AG04449 (cell line): Measurements from ENCODE around the gene TMEM43.

Experiments used
- CTCF ChIA-PET: fragments of 350-600 bp; formaldehyde crosslinking; extraction: SDS; loops from one replicate; lab custom pipeline; 2021; ENCODE audit warnings: antibody characterized with exemption; lab: Yijun Ruan, JAX
- POLR2A ChIA-PET: fragments of 400-600, 350-600 bp; formaldehyde crosslinking; extraction: SDS; loops from one replicate; lab custom pipeline; 2020; ENCODE audit warnings: antibody characterized with exemption, inconsistent platforms; lab: Yijun Ruan, JAX
- DNase-seq: peaks from one replicate; pipeline ENCODE4 v3.0.0-alpha.2; 2010; ENCODE audit warnings: low read depth, low spot score
- H3K4me3 ChIP-seq: 2 replicates; pipeline ENCODE4 v1.5.1; 2011; ENCODE audit warnings: low read depth, mild to moderate bottlenecking, control low read depth, low read length
- TF ChIP-seq, protein P1 (sequence below): IDR thresholded peaks from one replicate; pipeline ENCODE4 v1.5.1; 2011; ENCODE audit warnings: mild to moderate bottlenecking, moderate library complexity, low read length, control low read depth, inconsistent platforms; ENCODE audit not compliant: insufficient read depth; ENCODE audit errors: missing control alignments

TMEM43 gene

DNA sequence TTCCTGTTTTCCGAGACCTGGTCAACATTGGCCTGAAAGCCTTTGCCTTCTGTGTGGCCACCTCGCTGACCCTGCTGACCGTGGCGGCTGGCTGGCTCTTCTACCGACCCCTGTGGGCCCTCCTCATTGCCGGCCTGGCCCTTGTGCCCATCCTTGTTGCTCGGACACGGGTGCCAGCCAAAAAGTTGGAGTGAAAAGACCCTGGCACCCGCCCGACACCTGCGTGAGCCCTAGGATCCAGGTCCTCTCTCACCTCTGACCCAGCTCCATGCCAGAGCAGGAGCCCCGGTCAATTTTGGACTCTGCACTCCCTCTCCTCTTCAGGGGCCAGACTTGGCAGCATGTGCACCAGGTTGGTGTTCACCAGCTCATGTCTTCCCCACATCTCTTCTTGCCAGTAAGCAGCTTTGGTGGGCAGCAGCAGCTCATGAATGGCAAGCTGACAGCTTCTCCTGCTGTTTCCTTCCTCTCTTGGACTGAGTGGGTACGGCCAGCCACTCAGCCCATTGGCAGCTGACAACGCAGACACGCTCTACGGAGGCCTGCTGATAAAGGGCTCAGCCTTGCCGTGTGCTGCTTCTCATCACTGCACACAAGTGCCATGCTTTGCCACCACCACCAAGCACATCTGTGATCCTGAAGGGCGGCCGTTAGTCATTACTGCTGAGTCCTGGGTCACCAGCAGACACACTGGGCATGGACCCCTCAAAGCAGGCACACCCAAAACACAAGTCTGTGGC, 16.9 kb downstream of the TMEM43 start:
- DNase-seq, result no peak
- TF ChIP-seq, protein P1, sequence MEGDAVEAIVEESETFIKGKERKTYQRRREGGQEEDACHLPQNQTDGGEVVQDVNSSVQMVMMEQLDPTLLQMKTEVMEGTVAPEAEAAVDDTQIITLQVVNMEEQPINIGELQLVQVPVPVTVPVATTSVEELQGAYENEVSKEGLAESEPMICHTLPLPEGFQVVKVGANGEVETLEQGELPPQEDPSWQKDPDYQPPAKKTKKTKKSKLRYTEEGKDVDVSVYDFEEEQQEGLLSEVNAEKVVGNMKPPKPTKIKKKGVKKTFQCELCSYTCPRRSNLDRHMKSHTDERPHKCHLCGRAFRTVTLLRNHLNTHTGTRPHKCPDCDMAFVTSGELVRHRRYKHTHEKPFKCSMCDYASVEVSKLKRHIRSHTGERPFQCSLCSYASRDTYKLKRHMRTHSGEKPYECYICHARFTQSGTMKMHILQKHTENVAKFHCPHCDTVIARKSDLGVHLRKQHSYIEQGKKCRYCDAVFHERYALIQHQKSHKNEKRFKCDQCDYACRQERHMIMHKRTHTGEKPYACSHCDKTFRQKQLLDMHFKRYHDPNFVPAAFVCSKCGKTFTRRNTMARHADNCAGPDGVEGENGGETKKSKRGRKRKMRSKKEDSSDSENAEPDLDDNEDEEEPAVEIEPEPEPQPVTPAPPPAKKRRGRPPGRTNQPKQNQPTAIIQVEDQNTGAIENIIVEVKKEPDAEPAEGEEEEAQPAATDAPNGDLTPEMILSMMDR, result no peak
- CTCF ChIA-PET, result interaction anchor here (0.7 to 1.8 kb wide), 4 partner anchors 16 to 485 kb away, joined by 3 to 11 read pairs (median 4); partner anchors contain the start of genes CHCHD4 and TMEM43
- no peak overlapping the region for H3K4me3 ChIP-seq
- POLR2A ChIA-PET, result interaction anchor here (1.0 to 1.2 kb wide), 2 partner anchors 16 to 37 kb away, joined by 3 to 11 read pairs; partner anchors contain the start of genes CHCHD4, LSM3, TMEM43 and XPC

DNA sequence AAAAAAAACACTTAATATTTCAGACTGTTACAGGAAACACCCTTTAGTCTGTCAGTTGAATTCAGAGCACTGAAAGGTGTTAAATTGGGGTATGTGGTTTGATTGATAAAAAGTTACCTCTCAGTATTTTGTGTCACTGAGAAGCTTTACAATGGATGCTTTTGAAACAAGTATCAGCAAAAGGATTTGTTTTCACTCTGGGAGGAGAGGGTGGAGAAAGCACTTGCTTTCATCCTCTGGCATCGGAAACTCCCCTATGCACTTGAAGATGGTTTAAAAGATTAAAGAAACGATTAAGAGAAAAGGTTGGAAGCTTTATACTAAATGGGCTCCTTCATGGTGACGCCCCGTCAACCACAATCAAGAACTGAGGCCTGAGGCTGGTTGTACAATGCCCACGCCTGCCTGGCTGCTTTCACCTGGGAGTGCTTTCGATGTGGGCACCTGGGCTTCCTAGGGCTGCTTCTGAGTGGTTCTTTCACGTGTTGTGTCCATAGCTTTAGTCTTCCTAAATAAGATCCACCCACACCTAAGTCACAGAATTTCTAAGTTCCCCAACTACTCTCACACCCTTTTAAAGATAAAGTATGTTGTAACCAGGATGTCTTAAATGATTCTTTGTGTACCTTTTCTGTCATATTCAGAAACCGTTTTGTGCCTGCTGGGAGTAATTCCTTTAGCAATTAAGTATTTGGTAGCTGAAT, 17.9 kb downstream of the TMEM43 start:
- TF ChIP-seq, protein P1, result no peak
- no peak for DNase-seq
- ChIA-PET CTCF (interaction anchor here (1.2 to 1.8 kb wide), 5 partner anchors 9 to 486 kb away, joined by 3 to 11 read pairs (median 3); partner anchors contain the start of genes CHCHD4 and TMEM43), POLR2A (interaction anchor here (3.4 kb wide), 1 partner anchor 18 kb away, joined by 33 read pairs; the partner anchor contains the start of genes CHCHD4 and TMEM43)
- no peak overlapping the region for H3K4me3 ChIP-seq

DNA sequence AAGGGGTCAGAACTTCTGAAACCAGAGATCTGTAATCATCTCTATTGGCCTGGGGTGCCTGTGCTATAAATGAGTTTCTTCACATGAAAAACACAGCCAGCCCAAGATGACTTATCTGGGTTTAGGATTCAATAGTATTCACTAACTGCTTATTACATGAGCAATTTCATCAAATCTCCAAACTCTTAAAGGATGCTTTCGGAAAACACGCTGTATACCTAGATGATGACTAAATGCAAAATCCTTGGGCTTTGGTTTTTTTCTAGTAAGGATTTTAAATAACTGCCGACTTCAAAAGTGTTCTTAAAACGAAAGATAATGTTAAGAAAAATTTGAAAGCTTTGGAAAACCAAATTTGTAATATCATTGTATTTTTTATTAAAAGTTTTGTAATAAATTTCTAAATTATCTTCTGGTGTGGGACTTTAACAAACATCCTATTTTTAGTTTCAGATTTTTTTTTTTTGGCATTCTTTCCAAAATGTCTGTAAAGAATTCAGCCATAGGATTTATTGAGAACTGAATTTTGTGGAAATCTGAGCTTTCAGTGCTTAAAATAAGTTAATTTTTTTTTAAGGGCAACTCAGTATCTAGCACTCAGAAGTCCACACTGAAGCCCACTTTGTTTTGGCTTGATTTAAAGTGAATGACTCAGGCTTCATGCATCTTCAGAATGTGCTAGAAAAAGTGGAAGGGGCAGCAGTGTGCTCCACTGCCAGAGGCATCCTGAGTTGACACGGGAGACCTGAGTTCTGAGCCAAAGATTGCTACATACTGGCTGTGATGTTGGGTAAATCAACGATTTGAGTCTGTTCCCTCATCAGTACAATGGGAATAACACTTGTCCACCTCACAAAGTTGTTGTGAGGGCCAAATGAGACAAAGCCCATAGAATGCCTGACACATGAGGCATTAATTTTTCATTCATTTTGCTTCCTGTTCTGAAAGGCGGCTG, 18.7 kb downstream of the TMEM43 start:
- TF ChIP-seq, protein P1, result no peak
- CTCF ChIA-PET, result interaction anchor here (1.2 to 2.2 kb wide), 4 partner anchors 10 to 247 kb away, joined by 3 to 11 read pairs (median 5); partner anchors contain the start of genes CHCHD4 and TMEM43
- peak; percentile 86 for DNase-seq
- H3K4me3 ChIP-seq, result 0 out of 2 replicates have a peak overlapping the region, but pooled peaks have one; percentile 0
- POLR2A ChIA-PET, result interaction anchor here (1.0 to 3.4 kb wide), 4 partner anchors 9 to 35 kb away, joined by 3 to 33 read pairs (median 10); partner anchors contain the start of genes CHCHD4, LSM3, TMEM43 and XPC

DNA sequence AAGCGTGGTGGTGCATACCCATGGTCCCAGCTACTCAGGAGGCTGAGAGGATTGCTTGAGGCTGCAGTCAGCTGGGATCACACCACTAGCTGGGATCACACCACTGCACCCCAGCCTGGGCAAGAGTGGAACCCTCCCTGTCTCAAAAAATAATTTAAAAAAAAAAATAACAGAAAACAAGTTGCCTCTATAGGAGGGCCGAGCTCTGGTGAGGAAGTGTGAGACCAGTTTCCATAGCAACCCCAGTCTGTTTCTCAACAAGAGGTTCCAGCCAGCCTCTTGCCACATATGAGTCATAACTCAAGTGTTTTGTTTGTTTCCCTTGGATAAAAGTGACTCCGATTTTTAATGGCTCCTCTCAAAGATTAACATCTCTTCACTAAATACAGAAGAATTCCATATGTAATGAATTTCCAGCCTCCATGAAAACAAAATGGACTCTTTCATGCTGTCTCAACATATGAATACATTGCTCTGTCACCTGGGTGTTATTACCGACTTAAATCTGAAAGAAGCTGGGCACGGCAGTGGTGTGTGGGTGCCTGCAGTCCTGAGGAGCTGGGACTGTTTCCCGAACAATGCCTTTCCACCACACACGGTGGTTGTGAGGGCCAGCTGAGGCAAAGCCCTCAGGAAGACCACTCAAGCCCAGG, 19.7 kb downstream of the TMEM43 start:
- CTCF ChIA-PET, result interaction anchor here (0.9 to 2.2 kb wide), 6 partner anchors 13 to 405 kb away, joined by 3 to 8 read pairs (median 4); no protein-coding TSS in a partner anchor
- peak overlapping the region; percentile 0; the same call in 1 of the 2 replicates for H3K4me3 ChIP-seq
- POLR2A ChIA-PET, result interaction anchor here (0.7 to 3.4 kb wide), 4 partner anchors 19 to 56 kb away, joined by 3 to 33 read pairs (median 10); partner anchors contain the start of genes CHCHD4, LSM3, TMEM43 and XPC
- TF ChIP-seq, protein P1, result no peak
- DNase-seq, result peak; percentile 98

DNA sequence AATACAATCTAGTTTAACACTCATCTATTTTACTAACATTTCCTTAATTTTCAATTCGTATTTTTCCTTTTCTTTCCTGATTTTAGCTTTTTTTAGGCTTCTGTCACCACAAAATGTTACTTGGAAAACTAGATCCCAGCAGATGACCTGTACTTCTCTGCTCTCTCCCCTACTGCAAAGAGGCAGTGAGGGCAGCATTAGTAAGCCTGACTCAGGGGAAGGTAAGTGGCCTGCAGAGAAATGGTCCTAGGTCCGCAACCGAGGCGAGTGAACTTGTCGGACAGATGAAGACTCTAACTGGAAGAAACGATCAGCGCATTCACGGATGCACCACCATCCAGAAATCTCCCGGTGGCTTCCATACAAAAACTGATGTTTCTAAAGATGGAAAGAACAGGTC, 20.4 kb downstream of the TMEM43 start:
- DNase-seq, result no peak
- TF ChIP-seq, protein P1, result no peak
- no peak overlapping the region for H3K4me3 ChIP-seq
- ChIA-PET POLR2A (interaction anchor here (1.5 to 3.4 kb wide), 3 partner anchors 20 to 33 kb away, joined by 9 to 33 read pairs (median 11); partner anchors contain the start of genes CHCHD4, LSM3, TMEM43 and XPC), CTCF (interaction anchor here (0.9 to 2.2 kb wide), 8 partner anchors 12 to 404 kb away, joined by 3 to 8 read pairs (median 4); no protein-coding TSS in a partner anchor)
